ENCODE data around the gene LRATD1. TPM values are rescaled to one million over a fixed set of nuclear protein-coding genes. Genes with fewer than 3 reads are reported as not detected.
"Not testable (repeated sequence)": the region's sequence is repeated elsewhere in the genome, so short reads cannot be mapped to it uniquely, and the experiment has no call there.

Gene LRATD1, protein sequence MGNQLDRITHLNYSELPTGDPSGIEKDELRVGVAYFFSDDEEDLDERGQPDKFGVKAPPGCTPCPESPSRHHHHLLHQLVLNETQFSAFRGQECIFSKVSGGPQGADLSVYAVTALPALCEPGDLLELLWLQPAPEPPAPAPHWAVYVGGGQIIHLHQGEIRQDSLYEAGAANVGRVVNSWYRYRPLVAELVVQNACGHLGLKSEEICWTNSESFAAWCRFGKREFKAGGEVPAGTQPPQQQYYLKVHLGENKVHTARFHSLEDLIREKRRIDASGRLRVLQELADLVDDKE
- total RNA-seq = 0.67 TPM
- long read RNA-seq, partial matches to known transcripts = 0 of 1 reads
- long read RNA-seq, other reads (novel, unspliced or antisense) = 1 of 1 reads

DNA sequence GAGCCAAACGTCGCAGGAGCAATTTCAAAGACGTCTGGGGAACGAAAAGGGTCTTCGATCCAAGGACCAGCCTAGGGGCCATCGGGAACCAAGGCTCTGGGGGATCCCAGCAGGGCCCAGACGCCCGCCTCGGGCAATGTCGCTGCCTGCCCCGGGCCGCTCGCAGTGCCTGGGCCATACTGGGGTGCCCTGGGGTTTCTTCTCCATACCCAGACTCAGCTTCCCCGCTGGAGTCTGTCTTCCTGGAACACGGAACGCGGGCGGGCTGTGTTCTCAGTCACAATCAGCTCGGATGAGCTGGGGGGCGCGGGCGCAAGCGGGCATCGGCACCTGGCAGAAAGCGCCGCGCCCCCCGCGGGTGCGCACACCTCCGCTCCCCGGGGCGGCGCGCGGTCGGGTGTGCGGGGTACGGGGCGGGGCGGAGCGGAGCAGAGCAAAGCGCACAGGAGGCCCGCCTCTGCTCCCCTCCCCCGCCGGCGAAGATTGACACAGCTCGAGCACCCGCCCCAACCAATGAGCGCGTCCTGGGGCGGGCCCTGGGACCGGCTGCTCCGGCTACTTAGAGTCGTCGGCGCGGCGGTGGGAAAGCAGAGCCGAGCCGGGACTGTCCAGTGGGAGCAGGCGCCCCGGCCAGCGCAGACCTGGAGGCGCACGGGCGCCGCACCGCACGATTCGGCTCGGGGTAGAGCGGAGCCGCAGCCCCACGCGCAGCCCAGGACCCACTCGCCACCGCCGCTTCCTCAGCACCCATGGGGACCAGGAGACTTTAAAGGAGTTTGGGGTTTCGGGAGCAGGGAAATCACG is at the start of gene LRATD1:
Gene LRATD1, plus strand, starts transcription at position 585 of the 804 bp plus-strand sequence. CDS start 1,263 bp downstream, outside the sequence.
- peak; percentile 88 for DNase-seq (ENCODE audit: low spot score)
- intact Hi-C loops (cut with DNase I) = no loop called here

GRCh38 chr2:14583059-14583458 is 49.5 kb upstream of the LRATD1 start:
- no peak for DNase-seq (ENCODE audit: low spot score)
- intact Hi-C loops (cut with DNase I) = no loop called here

DNA sequence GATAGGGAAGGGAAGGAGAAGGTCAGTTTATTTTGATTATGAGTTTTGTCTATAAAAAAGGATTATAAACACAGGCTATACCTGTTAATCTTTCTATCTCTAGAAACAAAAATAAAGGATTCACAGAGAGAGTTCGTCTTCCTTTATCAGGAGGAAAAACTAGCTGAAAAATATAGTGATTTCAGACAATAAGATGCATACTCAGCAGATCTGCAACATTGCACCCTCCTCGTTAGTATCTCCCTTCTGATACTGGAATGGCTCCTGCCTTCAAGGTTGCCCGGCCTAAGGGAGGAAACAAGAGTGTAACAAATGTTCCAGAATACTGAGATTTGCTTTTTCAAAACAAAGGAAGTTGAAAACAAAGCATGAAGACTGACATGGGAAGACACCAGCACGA is 48.7 kb upstream of the LRATD1 start:
- intact Hi-C loops (cut with DNase I) = no loop called here
- DNase-seq (ENCODE audit: low spot score) = no peak

DNA sequence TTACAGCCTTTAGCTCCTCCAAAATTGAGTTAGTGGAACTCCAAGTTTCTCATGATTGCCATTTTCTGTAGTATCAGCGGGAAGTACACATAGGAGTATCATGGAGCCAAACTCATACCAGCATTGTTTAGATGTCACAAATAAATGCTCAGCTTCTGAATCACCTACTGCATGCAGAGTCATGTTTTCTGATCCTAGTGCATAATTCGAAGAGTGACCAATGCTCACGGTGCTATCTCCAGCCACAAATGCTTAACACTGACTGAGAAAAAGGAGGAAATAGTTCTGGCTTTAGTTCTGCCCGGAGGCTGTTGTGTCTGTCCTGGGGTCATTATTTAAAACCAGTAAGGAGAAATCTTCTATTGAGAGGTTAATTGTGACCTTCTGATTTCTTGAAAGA is 45.4 kb upstream of the LRATD1 start:
- DNase-seq (ENCODE audit: low spot score) = no peak
- intact Hi-C loops (cut with DNase I) = no loop called here

DNA sequence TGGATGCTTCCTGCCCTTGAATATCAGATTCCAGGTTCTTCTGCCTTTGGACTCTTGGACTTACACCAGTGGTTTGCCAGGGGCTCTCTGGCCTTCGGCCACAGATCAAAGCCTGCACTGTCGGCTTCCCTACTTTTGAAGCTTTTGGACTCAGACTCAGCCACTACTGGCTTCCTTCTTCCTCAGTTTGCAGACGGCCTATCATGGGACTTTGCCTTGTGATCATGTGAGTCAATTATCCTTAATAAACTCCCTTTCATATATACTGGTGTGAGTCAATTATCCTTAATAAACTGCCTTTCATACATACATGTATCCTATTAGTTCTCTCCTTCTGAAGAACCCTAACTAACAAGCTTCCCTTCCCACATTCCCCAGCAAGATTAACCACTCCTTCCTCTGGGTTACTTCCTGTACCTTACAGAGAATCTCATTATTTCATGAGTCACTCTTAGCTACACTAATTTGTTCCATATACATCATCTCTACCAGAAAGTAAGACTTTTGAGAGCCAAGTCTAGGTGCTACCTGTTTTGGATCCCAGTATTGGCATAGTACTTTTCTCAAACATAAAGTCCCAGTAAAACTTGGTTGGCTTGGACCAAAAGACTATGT is 31.3 kb upstream of the LRATD1 start:
- intact Hi-C loops (cut with DNase I) = no loop called here
- no peak for DNase-seq (ENCODE audit: low spot score)

GRCh38 chr2:14602309-14602708 is 30.2 kb upstream of the LRATD1 start:
- intact Hi-C loops (cut with DNase I) = no loop called here

DNA sequence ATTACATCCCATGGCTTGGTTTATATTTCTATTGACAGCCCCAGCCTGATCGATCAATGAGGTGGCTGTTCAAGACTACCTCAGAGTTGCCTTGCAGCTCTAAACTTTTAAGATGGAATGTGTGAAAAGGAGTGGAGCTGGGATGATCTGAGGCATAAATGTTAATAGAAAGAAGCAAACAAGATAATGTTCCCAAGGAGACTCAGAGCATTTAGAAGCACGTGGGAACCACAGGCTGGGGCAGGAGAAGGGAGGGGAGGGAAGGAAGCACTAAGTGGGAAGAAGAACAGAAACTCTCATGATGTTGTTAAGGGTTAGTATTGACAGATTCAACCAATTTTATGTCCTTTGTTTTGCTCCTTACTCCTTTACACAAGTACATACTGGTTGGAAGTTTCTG is 28.8 kb upstream of the LRATD1 start:
- intact Hi-C loops (cut with DNase I) = no loop called here

More at GRCh38 chr2:14602309-14602708, 30.2 kb upstream of the LRATD1 start:
- DNase-seq (ENCODE audit: low spot score) = no peak

DNA sequence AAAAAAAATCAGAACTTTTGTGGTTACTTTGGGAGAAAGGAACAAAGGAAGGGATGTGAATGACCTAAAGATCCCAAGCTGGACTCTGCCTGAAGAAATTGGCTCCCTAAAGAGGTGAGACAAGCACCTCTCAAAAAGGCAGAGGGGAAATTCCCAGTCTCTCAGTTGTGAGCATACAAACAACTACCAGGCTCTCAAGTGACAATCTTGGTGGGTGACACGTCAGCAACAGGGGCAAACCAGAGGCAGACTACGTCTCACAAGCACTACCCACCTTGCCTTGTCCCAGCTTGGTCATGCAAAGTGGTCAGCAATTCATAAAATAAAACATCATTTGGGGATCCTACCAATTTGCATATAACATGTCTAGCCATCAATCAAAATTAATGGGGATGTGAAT is 24.3 kb upstream of the LRATD1 start:
- intact Hi-C loops (cut with DNase I) = no loop called here
- no peak for DNase-seq (ENCODE audit: low spot score)

More for the DNA sequence above, 28.8 kb upstream of the LRATD1 start:
- no peak for DNase-seq (ENCODE audit: low spot score)

DNA sequence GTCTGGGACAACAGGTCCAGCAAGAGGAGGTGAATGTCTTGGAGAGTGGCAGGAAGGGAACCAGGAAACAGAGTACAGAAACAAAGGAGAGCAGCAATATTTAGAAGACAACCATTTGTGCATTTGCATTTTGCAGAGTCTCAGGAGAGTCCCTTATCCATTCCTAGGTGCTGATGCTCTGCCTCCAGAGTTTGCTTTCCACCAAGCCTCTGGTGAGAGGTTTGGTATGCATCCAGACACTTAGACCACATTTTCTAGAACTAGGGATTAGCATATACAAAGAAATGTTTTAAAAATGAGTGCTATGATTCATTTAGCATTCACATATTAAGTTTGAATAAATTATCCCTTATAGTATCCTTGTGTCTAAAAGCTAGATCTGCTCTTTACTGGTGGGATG is 18.5 kb upstream of the LRATD1 start:
- DNase-seq (ENCODE audit: low spot score) = no peak
- intact Hi-C loops (cut with DNase I) = no loop called here

- no peak for DNase-seq (ENCODE audit: low spot score)
- intact Hi-C loops (cut with DNase I) = no loop called here
Observed at GRCh38 chr2:14615121-14615520, 17.4 kb upstream of the LRATD1 start.

- intact Hi-C loops (cut with DNase I) = no loop called here
- no peak for DNase-seq (ENCODE audit: low spot score)
Observed at GRCh38 chr2:14615760-14616159, 16.8 kb upstream of the LRATD1 start.

DNA sequence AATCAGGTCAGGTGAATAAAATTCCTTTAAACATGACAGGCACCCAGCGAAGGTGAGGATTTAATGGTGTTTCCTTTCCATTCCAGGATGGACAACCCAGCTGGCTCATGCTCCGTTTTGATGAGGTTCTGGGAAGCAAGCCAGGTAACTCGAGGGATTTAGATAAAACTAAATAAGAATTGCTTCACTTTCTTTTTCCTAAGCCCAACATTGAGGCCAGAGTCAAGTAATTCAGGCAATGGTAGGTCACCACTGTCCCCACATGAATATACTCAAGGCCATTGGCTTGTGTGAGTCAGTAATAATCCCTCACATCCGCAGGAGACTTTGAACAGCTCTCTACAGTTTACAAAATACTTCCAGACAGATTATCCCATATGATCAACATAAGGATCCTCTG is 16.2 kb upstream of the LRATD1 start:
- no peak for DNase-seq (ENCODE audit: low spot score)

DNA sequence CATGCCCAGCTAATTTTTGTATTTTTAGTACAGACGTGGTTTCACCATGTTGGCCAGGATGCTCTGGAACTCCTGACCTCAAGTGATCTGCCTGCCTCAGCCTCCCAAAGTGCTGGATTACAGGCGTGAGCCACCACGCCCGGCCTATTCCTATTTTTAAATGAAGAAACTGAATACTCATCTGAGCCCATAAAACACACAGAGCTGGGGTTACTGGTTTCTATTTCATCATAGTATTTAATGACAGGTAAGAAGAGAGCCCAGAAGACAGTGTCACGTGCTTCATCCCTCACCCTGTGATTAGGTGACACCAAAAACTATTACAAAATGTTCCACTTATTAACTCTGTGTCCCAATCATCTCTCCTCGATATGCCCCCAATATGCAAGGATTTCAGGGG is 15.6 kb upstream of the LRATD1 start:
- intact Hi-C loops (cut with DNase I) = no loop called here
- DNase-seq (ENCODE audit: low spot score) = no peak

More for the DNA sequence above, 16.2 kb upstream of the LRATD1 start:
- intact Hi-C loops (cut with DNase I) = no loop called here

GRCh38 chr2:14619441-14619840 is 13.1 kb upstream of the LRATD1 start:
- no peak for DNase-seq (ENCODE audit: low spot score)
- intact Hi-C loops (cut with DNase I) = no loop called here

DNA sequence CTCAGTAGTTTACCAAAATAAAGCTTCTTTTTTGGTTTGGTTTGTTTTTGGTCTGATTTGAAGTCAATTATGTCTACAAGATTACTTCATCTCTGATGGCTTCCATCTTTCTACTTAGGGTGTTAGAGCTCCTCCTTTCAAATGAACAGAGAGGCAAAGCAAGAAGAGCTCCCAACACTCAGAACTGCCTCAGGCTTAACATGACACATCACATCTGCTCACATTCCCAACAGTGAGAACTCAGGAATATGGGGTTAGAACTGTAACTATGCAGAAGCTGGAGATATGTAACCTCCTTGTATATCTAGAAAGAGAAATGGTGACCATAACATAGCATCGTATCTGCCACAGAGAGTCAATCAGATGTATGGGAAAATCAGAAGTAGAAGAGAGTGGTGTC is 11.4 kb upstream of the LRATD1 start:
- no peak for DNase-seq (ENCODE audit: low spot score)
- intact Hi-C loops (cut with DNase I) = no loop called here

DNA sequence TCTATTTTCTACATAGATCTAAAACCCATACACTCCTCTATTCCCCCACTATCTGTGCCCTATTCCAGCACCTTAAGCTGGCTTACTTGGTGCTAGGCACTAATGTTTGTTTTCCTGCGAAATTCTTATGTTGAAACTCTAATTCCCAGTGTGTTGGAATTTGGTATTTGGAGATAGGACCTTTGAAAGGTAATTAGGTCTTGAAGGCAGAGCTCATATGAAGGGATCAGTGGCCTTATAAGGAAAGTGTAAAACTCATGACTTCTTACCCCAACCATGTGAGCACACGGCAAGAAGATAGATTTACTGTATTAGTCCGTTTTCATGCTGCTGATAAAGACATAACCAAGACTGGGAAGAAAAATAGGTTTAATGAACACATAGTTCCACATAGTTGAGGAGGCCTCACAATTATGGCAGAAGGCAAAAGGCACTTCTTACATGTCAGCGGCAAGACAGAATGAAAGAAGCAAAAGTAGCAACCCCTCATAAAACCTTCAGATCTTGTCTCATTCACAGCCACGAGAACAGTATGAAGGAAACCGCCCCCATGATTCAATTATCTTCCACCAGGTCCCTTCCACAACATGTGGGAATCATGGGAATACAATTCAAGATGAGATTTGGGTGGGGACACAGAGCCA is 10.5 kb upstream of the LRATD1 start:
- intact Hi-C loops (cut with DNase I) = no loop called here
- DNase-seq (ENCODE audit: low spot score) = no peak

- intact Hi-C loops (cut with DNase I); DNase-seq (ENCODE audit: low spot score): not testable (repeated sequence)
Observed at GRCh38 chr2:14622550-14622939, 10.0 kb upstream of the LRATD1 start.

GRCh38 chr2:14623237-14623636 is 9.3 kb upstream of the LRATD1 start:
- intact Hi-C loops (cut with DNase I) = no loop called here
- no peak for DNase-seq (ENCODE audit: low spot score)

DNA sequence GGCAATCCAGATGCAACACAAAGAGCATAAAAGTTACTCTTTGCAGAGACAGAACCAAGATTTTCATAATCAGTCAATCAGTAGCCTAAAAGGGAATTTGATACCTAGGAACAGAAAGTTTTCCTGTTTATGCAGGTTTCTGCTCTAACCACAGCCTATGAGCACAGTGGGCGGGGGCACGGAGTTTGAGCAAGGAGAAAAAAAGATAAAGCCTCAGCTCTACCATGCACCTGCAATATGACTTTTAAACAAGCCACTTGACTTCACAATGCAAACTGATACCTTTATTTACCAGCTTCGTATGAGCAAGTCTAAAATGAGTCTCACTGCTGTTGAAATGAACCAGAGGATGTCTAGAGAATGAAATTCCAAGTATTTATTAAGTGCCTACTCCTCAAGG is 5.6 kb upstream of the LRATD1 start:
- no peak for DNase-seq (ENCODE audit: low spot score)
- intact Hi-C loops (cut with DNase I) = no loop called here

DNA sequence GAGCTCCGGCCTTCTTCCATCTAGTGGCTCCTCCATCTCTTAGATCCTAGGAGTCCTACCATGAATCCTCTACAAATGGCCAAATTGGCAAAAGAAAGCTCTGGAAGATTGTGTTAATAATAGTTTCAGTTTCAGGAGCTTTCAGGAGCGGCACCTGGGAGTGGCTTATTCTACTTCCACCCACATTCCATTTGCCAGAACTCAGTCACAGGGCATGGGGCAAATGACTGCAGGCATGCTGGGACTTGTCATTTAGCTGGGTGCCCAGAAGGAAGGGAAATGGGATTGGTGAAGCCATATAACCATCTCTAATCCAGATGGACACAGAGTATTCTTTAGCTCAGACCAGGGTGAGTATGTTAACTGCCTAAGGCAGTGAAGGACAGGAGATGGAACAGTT is 3.6 kb upstream of the LRATD1 start:
- intact Hi-C loops (cut with DNase I) = no loop called here
- DNase-seq (ENCODE audit: low spot score) = no peak
